MM.1S (cell line): ENCODE data around the gene TOLLIP.

Experiments used
- CTCF ChIP-seq: fragments of 300-600 bp; sonication (generic); IDR thresholded peaks from 2 replicates; pipeline ENCODE4 v1.5.1; 2016; ENCODE audit warnings: antibody characterized with exemption, low read length, mixed read lengths
- EZH2 ChIP-seq: fragments of 300-600 bp; sonication (generic); optimal IDR thresholded peaks from 2 replicates; pipeline ENCODE3; 2017; ENCODE audit warnings: low read depth, mild to moderate bottlenecking, antibody characterized with exemption, low read length, mixed read lengths
- EZH2phosphoT487 ChIP-seq: fragments of 300-600 bp; sonication (generic); IDR thresholded peaks from 2 replicates; pipeline ENCODE4 v1.6.1; 2018; ENCODE audit warnings: antibody characterized with exemption, low read length

- no peak for TF ChIP-seq CTCF
- TF ChIP-seq EZH2 = no peak
- TF ChIP-seq EZH2phosphoT487 = no peak
Measured at GRCh38 chr11:1310772-1311468, 1.5 kb upstream of the TOLLIP start.
